Thyroid gland (tissue), 4 donors: ENCODE results near the gene TPRX2.

Experiments
- POLR2A ChIP-seq, 2 donors: fragments of 450-650 bp; IDR thresholded peaks; one replicate each; pipeline ENCODE4 v1.6.1; 2017; ENCODE audit warnings: antibody characterized with exemption in 2 of 2, mild to moderate bottlenecking in 2 of 2, moderate library complexity in 1 of 2
- TF ChIP-seq, protein P1 (sequence below), 6 experiments: fragments of 200-600 bp in 3 of 6; fragments of 450-650 bp in 3 of 6; sonication (generic) in 3 of 6; IDR thresholded peaks; one replicate each; pipeline ENCODE4 v1.5.1; 2016 to 2019; ENCODE audit warnings: antibody characterized with exemption in 6 of 6, mild to moderate bottlenecking in 2 of 6, inconsistent platforms in 1 of 6, moderate library complexity in 1 of 6

DNA sequence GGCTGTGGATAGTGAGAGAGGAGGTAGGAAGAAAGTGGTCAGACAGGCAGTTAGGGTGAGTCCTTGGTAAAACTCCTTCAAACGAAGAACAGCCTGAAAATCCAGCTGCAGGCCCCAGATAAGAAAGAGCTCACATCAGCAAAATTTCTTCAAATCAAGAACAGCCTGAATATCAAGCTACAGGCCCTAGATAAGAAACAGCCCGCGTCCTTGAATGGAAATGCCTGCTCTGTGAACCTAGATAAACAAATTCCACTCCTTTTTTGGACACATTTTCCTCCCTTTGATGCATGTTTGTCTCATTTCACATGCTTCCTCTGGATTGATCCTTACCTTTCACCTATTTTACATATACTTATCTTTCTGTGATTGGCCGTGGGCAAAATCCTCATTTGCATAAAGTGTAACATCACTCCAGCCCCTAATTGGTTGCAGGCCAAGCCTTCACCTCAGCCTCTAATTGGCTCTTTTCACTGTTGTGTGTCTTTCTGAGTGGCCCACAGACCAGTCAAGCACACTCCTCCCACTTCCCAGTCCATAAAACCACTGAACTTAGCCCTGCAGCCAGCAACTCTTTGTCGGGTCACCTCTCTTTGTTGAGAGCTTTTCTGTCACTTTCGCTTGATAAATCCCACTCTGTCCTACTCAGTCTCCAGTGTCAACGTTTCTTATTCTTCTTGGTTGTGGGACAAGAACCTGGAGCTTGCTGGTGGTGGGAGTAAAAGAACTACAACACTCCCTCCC lies 33.1 kb downstream of the TPRX2 start:
- TF ChIP-seq, protein P1, sequence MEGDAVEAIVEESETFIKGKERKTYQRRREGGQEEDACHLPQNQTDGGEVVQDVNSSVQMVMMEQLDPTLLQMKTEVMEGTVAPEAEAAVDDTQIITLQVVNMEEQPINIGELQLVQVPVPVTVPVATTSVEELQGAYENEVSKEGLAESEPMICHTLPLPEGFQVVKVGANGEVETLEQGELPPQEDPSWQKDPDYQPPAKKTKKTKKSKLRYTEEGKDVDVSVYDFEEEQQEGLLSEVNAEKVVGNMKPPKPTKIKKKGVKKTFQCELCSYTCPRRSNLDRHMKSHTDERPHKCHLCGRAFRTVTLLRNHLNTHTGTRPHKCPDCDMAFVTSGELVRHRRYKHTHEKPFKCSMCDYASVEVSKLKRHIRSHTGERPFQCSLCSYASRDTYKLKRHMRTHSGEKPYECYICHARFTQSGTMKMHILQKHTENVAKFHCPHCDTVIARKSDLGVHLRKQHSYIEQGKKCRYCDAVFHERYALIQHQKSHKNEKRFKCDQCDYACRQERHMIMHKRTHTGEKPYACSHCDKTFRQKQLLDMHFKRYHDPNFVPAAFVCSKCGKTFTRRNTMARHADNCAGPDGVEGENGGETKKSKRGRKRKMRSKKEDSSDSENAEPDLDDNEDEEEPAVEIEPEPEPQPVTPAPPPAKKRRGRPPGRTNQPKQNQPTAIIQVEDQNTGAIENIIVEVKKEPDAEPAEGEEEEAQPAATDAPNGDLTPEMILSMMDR (IDR thresholded peaks at IDR 0.05), result no peak
- no peak for TF ChIP-seq POLR2A (IDR thresholded peaks at IDR 0.05)
